ENCODE measurements around the gene DLG2.

The DLG2 gene

DNA sequence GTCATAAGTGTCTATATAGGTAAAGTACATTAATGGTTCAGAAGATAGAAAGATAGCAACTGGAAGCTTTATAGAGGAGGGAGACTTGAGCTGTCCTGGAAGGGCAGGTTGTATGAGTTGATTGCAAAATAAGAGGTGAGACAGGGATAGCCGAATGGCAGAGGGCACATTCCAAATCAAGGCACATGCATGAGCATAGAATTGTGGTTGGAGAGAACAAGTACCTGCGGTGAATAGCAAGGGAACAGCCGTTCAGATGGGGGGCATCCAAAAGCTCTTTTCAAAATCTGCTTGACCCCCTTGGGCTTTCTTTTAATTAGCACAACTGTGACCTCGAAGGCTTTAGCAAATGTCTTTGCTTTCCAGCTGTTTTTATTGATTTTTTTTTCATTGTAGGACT is 1868.0 kb downstream of the DLG2 start:
- Histone ChIP-seq H2BK5ac (ENCODE audit: low read depth, low read length, poor library complexity, severe bottlenecking) (no peak overlapping the region), H2BK120ac (ENCODE audit: low read depth, low read length) (no peak overlapping the region), H3K9me3 (ENCODE audit: control insufficient read depth, low read length) (no peaks in the 10 kb centered on the region), H3K4ac (ENCODE audit: low read depth in 1 of 2, low read length in 2 of 2) (no peak overlapping the region), H4K91ac (ENCODE audit: low read length) (no peak overlapping the region), H4K8ac (ENCODE audit: low read length) (no peak overlapping the region), H2AK5ac (ENCODE audit: low read length, severe bottlenecking) (no peak overlapping the region), H3K27ac (ENCODE audit: low read length, poor library complexity, severe bottlenecking) (no peak overlapping the region), H3K14ac (ENCODE audit: low read length in 2 of 2) (no peak overlapping the region), H3K27me3 (ENCODE audit: control insufficient read depth in 1 of 2, insufficient read depth in 1 of 2, low read length in 2 of 2) (peaks cover 0 to 7% of the 10 kb centered on the region in 2 experiments), H2BK12ac (ENCODE audit: low read length in 2 of 2) (no peak overlapping the region), H2BK15ac (ENCODE audit: low read depth, poor library complexity, severe bottlenecking) (no peak overlapping the region), H3K4me1 (ENCODE audit: control insufficient read depth, insufficient read depth, low read depth, low read length) (no peaks in the 10 kb centered on the region), H3K4me2 (ENCODE audit: low read length, poor library complexity, severe bottlenecking) (no peak overlapping the region), H3K79me1 (replicated peaks; ENCODE audit: low read length, poor library complexity, severe bottlenecking) (no peaks in the 10 kb centered on the region), H2AFZ (ENCODE audit: low read depth, low read length) (no peak overlapping the region), H3K4me3 (ENCODE audit: insufficient read depth in 1 of 2, low read depth in 1 of 2, low read length in 2 of 2) (no peak overlapping the region), H3K23ac (ENCODE audit: low read length in 2 of 2) (no peak overlapping the region), H3K36me3 (ENCODE audit: control insufficient read depth in 1 of 2, insufficient read depth in 2 of 2, low read depth in 1 of 2, low read length in 2 of 2) (no peaks in the 10 kb centered on the region), H3K9ac (ENCODE audit: low read length) (no peak overlapping the region), H3K18ac (ENCODE audit: low read depth in 1 of 2, low read length in 2 of 2) (no peak overlapping the region)
- 87% methylated on average over 3 of the region's 4 CpGs for WGBS
- no peak for DNase-seq

DNA sequence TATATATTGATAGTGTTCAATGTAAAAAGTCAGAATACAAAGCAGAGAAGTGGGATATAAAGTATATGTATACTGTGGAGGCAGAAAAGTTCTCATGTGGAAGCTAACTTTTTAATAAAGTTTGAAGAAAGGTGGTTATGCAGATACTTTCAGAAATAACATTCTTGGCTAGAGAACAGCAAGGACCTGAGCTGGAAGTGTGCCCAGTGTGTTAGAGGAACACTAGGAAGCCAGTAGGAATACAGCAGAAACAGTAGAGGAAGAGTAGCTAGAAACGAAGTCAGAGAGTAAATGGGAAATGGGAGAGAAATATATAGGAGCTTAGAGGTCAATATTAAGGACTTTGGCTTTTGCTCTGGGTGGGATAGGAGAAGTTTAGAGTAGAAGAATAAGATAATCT is 1876.1 kb downstream of the DLG2 start:
- Histone ChIP-seq H3K79me1 (replicated peaks; ENCODE audit: low read length, poor library complexity, severe bottlenecking) (no peaks in the 10 kb centered on the region), H3K4me1 (ENCODE audit: control insufficient read depth, insufficient read depth, low read depth, low read length) (no peaks in the 10 kb centered on the region), H3K23ac (ENCODE audit: low read length in 2 of 2) (no peak overlapping the region), H3K14ac (ENCODE audit: low read length in 2 of 2) (no peak overlapping the region), H3K36me3 (ENCODE audit: control insufficient read depth in 1 of 2, insufficient read depth in 2 of 2, low read depth in 1 of 2, low read length in 2 of 2) (no peaks in the 10 kb centered on the region), H2BK5ac (ENCODE audit: low read depth, low read length, poor library complexity, severe bottlenecking) (no peak overlapping the region), H3K4me2 (ENCODE audit: low read length, poor library complexity, severe bottlenecking) (no peak overlapping the region), H3K4ac (ENCODE audit: low read depth in 1 of 2, low read length in 2 of 2) (no peak overlapping the region), H3K9ac (ENCODE audit: low read length) (no peak overlapping the region), H2AFZ (ENCODE audit: low read depth, low read length) (no peak overlapping the region), H4K91ac (ENCODE audit: low read length) (no peak overlapping the region), H3K27me3 (ENCODE audit: control insufficient read depth in 1 of 2, insufficient read depth in 1 of 2, low read length in 2 of 2) (no peaks in the 10 kb centered on the region), H3K18ac (ENCODE audit: low read depth in 1 of 2, low read length in 2 of 2) (no peak overlapping the region), H2BK15ac (ENCODE audit: low read depth, poor library complexity, severe bottlenecking) (no peak overlapping the region), H2BK120ac (ENCODE audit: low read depth, low read length) (no peak overlapping the region), H3K4me3 (ENCODE audit: insufficient read depth in 1 of 2, low read depth in 1 of 2, low read length in 2 of 2) (no peak overlapping the region), H2BK12ac (ENCODE audit: low read length in 2 of 2) (no peak overlapping the region), H2AK5ac (ENCODE audit: low read length, severe bottlenecking) (no peak overlapping the region), H3K27ac (ENCODE audit: low read length, poor library complexity, severe bottlenecking) (no peak overlapping the region), H4K8ac (ENCODE audit: low read length) (no peak overlapping the region), H3K9me3 (ENCODE audit: control insufficient read depth, low read length) (no peaks in the 10 kb centered on the region)
- 59% methylated on average over 1 of the region's 1 CpG for WGBS
- no peak for DNase-seq

DNA sequence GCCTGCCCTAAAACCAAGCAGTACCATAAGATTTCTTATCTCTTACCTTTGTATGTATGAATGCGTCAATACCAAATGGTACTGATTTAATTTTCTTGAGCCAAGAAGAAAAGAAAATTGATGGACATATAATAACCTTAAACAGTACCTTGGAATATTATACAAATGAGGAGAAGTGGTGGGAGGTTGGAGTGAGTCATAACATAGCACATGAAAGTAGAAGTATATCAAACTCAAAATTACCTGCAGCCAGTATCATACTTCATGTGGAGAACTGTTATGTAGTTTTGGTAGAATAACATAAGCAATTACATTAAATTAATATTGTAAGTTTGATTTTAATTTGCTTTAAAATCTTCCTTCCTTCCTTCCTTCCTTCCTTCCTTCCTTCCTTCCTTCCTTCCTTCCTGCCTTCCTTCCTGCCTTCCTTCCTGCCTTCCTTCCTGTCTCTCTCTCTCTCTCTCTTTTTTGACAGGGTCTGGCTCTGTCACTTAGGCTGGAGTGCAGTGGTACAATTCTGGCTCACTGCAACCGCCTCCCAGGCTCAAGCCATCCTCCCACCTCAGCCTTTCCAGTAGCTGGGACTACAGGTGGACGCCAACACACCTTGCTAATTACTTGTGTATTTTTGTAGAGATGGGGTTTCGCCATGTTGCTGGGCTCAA is 1880.1 kb downstream of the DLG2 start:
- no peak overlapping the region for H2BK15ac ChIP-seq (ENCODE audit: low read depth, poor library complexity, severe bottlenecking)
- WGBS, result 100% methylated on average over 1 of the region's 4 CpGs
- no peak overlapping the region for H2BK120ac ChIP-seq (ENCODE audit: low read depth, low read length)
- H3K27me3 ChIP-seq (ENCODE audit: control insufficient read depth in 1 of 2, insufficient read depth in 1 of 2, low read length in 2 of 2), result no peaks in the 10 kb centered on the region
- no peak overlapping the region for H4K8ac ChIP-seq (ENCODE audit: low read length)
- H3K9me3 ChIP-seq (ENCODE audit: control insufficient read depth, low read length), result peaks cover 15% of the 10 kb centered on the region
- no peak overlapping the region for H2AFZ ChIP-seq (ENCODE audit: low read depth, low read length)
- no peak overlapping the region for H3K4ac ChIP-seq (ENCODE audit: low read depth in 1 of 2, low read length in 2 of 2)
- H3K79me1 ChIP-seq (replicated peaks; ENCODE audit: low read length, poor library complexity, severe bottlenecking), result no peaks in the 10 kb centered on the region
- H3K4me3 ChIP-seq (ENCODE audit: insufficient read depth in 1 of 2, low read depth in 1 of 2, low read length in 2 of 2), result no peak overlapping the region
- H3K14ac ChIP-seq (ENCODE audit: low read length in 2 of 2), result no peak overlapping the region
- no peak overlapping the region for H2BK5ac ChIP-seq (ENCODE audit: low read depth, low read length, poor library complexity, severe bottlenecking)
- H3K36me3 ChIP-seq (ENCODE audit: control insufficient read depth in 1 of 2, insufficient read depth in 2 of 2, low read depth in 1 of 2, low read length in 2 of 2), result no peaks in the 10 kb centered on the region
- no peak overlapping the region for H3K4me2 ChIP-seq (ENCODE audit: low read length, poor library complexity, severe bottlenecking)
- no peak overlapping the region for H3K23ac ChIP-seq (ENCODE audit: low read length in 2 of 2)
- no peak overlapping the region for H4K91ac ChIP-seq (ENCODE audit: low read length)
- H2AK5ac ChIP-seq (ENCODE audit: low read length, severe bottlenecking), result no peak overlapping the region
- no peak overlapping the region for H3K18ac ChIP-seq (ENCODE audit: low read depth in 1 of 2, low read length in 2 of 2)
- H2BK12ac ChIP-seq (ENCODE audit: low read length in 2 of 2), result no peak overlapping the region
- DNase-seq, result no peak
- no peaks in the 10 kb centered on the region for H3K4me1 ChIP-seq (ENCODE audit: control insufficient read depth, insufficient read depth, low read depth, low read length)
- H3K9ac ChIP-seq (ENCODE audit: low read length), result no peak overlapping the region
- no peak overlapping the region for H3K27ac ChIP-seq (ENCODE audit: low read length, poor library complexity, severe bottlenecking)

DNA sequence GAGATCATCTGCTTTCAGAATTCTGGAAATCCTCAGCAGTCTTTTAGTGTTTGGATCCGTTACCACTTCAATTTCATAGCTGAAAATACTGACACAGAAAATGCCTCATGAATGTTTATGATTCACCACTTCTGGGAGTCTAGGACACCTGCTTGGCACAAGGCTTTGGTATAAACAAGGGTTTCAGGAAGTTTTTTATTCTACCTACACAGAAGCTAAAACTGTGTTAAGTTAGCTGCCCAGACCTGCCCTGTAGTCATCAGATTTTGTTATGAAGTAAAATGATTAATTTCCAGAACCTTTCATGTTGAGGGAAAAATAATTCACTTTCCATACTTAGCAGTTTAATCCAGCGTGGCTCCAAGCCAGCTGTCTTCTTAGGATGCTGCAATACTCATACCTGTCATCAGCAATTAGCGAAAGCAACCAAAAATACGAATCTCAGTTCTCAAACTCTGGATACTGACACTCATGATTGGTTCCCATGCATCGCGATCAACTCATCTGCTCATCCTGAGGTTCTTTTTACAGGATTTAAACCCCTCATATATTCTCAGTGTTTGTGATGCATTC is 1882.4 kb downstream of the DLG2 start:
- H2AK5ac ChIP-seq (ENCODE audit: low read length, severe bottlenecking), result no peak overlapping the region
- H3K4me1 ChIP-seq (ENCODE audit: control insufficient read depth, insufficient read depth, low read depth, low read length), result no peaks in the 10 kb centered on the region
- H3K4me2 ChIP-seq (ENCODE audit: low read length, poor library complexity, severe bottlenecking), result no peak overlapping the region
- no peak overlapping the region for H2BK12ac ChIP-seq (ENCODE audit: low read length in 2 of 2)
- H3K36me3 ChIP-seq (ENCODE audit: control insufficient read depth in 1 of 2, insufficient read depth in 2 of 2, low read depth in 1 of 2, low read length in 2 of 2), result no peaks in the 10 kb centered on the region
- no peak overlapping the region for H3K27ac ChIP-seq (ENCODE audit: low read length, poor library complexity, severe bottlenecking)
- H3K4ac ChIP-seq (ENCODE audit: low read depth in 1 of 2, low read length in 2 of 2), result no peak overlapping the region
- H2BK120ac ChIP-seq (ENCODE audit: low read depth, low read length), result no peak overlapping the region
- H3K18ac ChIP-seq (ENCODE audit: low read depth in 1 of 2, low read length in 2 of 2), result no peak overlapping the region
- no peak overlapping the region for H2AFZ ChIP-seq (ENCODE audit: low read depth, low read length)
- WGBS, result 61% methylated on average over 3 of the region's 6 CpGs
- H3K4me3 ChIP-seq (ENCODE audit: insufficient read depth in 1 of 2, low read depth in 1 of 2, low read length in 2 of 2), result no peak overlapping the region
- H3K27me3 ChIP-seq (ENCODE audit: control insufficient read depth in 1 of 2, insufficient read depth in 1 of 2, low read length in 2 of 2), result no peaks in the 10 kb centered on the region
- H3K9ac ChIP-seq (ENCODE audit: low read length), result no peak overlapping the region
- no peak overlapping the region for H3K14ac ChIP-seq (ENCODE audit: low read length in 2 of 2)
- H2BK5ac ChIP-seq (ENCODE audit: low read depth, low read length, poor library complexity, severe bottlenecking), result no peak overlapping the region
- H4K91ac ChIP-seq (ENCODE audit: low read length), result no peak overlapping the region
- H3K23ac ChIP-seq (ENCODE audit: low read length in 2 of 2), result no peak overlapping the region
- no peak for DNase-seq
- H3K9me3 ChIP-seq (ENCODE audit: control insufficient read depth, low read length), result peaks cover 15% of the 10 kb centered on the region
- H2BK15ac ChIP-seq (ENCODE audit: low read depth, poor library complexity, severe bottlenecking), result no peak overlapping the region
- H3K79me1 ChIP-seq (replicated peaks; ENCODE audit: low read length, poor library complexity, severe bottlenecking), result no peaks in the 10 kb centered on the region
- H4K8ac ChIP-seq (ENCODE audit: low read length), result no peak overlapping the region

Data from mesenchymal stem cell (in vitro differentiated cells and primary cell).